A673 (cell line): ENCODE measurements around the gene CCDC89.

Experiments used
- CTCF ChIP-seq: fragments of 300-800, 200-600 bp; sonication (generic); conservative IDR thresholded peaks from 2 replicates; pipeline ENCODE4 v1.5.1; 2017; ENCODE audit warnings: low read depth, mild to moderate bottlenecking, antibody characterized with exemption, low read length, moderate library complexity, mixed read lengths
- EZH2 ChIP-seq: fragments of 200-600 bp; sonication (generic); IDR thresholded peaks from 2 replicates; pipeline ENCODE4 v1.6.1; 2017; ENCODE audit warnings: borderline replicate concordance, low read depth, mild to moderate bottlenecking, mixed read lengths, antibody characterized with exemption, low read length; ENCODE audit not compliant: poor library complexity, severe bottlenecking

- no peak for TF ChIP-seq EZH2
- no peak for TF ChIP-seq CTCF
Measured at GRCh38 chr11:85656777-85657176, 29.2 kb downstream of the CCDC89 start.
